Measurements from ENCODE around the gene DPP6.

Gene DPP6

DNA sequence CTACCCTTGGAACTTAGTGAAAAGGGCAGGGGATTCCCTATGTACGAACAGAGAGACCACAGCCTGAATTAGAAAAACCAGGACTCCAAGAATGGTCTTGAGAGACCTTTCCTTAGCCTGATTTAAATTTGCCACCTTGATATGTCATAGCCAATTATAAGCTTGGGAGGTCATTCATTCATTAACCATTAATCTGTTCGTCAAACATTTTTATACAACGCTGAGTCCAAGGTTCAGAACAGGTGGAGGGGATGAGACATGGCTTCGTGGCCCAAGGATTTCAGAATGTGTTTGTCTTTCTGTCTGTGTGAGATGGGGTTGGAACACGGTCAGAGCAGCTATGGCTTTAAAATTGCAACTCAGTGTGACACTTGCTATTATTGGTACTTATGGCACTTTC is 792.8 kb downstream of the DPP6 start:
- no peak for DNase-seq

GRCh38 chr7:154848464-154848863 is 796.3 kb downstream of the DPP6 start:
- no peak for DNase-seq

GRCh38 chr7:154852205-154852604 is 800.0 kb downstream of the DPP6 start:
- DNase-seq: no peak

DNA sequence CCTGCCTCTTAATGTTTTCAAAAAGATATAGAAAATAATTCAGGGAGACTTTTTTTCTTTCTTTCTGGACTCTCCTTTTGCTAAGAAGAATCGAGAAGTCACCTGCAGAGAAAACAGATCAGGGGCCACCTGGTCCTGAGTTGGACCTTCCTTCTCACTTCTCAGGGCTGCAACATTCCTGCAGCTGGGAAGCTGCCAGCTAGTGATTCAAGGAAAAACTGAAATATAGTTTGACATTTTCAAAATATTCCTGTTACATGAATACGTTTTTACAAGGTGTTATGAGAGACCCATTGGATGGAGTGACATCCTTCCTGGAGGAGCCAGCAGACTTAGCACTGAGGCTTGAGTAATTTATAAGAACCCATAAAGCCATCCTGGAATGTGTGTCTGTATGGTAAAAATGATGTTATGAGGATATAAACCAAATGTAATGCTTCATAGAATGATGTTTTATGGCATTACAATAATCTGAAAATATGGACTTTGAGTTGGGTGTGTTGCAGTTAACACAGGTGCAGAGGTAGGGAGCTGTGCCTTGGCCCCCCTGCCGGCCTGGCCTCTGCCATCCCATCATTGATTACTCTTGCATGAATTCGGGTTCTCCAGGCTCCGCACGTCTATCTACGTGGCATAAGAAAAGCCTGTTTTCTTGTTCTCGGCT is 801.0 kb downstream of the DPP6 start:
- no peak for DNase-seq

DNA sequence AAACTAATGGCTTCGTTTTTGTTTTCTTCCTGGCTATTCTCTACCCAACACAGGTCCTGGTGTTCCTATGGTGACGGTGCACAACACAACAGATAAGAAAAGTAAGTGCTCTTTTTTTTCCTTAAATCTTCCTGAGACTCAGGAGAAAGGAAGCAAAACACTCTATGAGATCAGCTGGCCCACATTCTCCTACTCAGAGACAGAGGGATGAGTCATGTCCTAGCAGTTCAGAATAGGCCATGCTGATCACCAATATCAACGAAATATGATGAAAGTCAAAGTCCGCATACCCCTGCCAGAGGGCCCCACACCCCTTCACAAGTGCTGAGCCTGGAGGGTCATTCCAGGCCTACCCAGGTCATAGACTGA is 801.5 kb downstream of the DPP6 start:
- no peak for DNase-seq

DNA sequence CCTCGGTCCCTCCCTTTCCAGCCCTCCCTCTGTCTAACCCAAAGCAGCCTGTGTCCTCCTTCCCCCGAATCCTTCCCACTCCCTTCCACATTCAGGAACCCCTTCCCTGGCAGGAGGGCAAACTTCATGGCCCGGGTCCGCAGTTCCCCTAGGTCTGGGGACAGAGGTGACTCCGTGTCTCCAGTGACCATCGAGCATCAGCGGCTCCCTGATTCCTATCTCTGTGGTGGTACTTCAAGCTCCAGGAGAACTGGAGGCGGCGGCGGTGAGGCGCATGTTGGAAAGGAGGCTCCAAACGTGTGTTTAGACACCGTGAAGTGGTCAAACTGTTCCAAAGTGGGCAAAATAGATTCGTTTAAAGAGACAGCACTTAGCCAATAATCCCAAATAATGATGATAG is 802.6 kb downstream of the DPP6 start:
- DNase-seq: no peak

DNA sequence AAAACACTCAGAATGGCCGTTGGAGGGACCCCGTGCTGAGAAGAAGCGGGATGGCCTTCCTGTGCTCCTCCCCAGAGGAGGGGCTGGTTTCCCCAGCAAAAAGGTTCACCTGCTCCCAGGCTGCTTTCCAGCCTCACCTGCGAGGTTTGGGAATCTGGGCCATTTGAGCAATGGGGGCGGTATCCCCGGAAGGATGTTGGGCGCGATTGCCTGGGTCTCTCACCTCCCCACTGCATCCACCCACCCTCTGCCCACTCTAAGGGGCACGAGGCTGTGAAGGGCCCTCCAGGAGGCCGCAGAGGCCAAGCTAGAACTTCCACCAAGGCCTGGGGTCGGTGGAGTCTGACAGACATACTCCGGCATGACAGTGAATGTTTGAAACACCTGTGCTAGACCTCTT is 803.2 kb downstream of the DPP6 start:
- no peak for DNase-seq

DNA sequence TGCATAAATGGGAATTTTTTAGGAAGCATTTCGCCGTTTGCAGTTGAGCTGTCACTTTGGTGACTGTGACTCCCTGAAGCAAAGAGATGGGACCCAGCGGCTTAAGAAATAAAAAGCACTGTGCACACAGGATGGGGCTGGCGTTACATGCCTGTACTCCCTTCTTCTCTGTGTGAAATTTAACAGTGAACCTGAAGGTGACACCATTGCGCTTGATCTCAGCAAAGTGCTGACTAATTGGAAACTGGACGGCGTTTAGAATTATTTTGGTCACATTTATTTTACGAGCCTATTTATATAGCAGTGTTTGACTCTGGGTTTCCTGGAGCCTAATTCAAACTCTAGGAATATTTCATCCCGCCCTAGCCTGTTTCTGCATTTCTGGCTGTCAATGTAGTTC is 804.5 kb downstream of the DPP6 start:
- no peak for DNase-seq

DNA sequence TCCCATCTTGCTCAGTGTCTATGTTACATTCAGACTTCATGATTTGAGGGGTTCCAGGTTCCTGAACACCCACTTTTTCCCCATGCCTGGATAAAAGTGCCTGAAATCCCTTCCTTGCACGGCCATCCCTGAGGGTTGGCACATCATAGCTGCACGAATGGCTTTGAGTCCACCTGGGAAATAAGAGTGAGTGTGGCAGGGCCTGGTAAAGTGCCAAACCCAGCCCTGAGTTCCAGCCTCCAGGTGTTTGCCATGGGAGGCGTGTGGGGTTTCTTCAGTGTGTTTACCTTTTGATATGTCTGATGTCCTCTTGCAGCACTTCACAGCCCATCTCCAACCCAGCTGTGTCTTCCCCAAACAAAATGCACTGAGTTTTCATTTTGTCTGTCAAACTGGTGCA is 805.0 kb downstream of the DPP6 start:
- DNase-seq: no peak

DNA sequence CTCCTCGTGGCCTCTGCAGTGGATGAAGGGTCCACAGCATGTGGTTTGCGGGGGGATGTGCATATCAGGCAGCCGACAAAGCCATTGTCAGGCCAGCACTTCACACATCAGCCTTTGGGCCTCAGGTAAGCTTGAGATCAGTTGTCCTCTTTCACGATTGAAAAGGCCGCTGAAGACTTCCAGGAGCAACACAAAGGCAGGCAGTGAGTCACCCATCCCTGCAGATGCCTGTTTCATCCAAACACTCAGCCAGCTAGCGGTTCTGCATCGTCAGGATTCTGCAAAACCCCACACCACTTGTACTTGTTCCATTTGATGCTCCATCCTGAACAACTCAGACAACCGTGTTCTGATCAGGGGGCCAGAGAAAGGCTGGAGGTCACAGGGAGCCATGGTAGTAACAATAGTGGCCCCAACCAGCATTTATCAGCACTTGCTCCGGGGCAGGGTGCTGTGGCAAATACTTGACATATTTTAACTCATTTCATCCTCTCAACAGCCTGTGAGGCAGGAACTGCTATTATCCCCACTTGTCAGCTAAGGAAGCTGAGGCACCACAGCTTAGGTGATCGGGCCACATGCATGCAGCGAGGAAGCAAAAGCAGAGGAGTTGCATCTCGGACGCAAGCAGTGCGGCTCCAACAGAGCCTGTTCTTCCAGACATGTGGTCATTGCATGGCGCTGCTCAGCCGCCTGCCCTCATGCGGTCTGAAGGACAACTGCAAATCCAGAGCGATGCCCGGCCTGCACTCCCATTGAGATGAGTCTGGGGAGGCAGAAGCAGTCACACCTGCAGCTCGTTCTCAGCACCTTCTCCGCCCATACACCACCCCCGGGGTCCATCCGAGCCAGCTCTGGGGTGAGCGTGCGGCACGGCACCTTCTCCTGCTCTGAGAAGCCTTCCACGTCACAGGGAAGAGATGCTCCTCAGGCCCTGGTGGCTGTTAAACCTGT is 805.8 kb downstream of the DPP6 start:
- DNase-seq: no peak

GRCh38 chr7:154858836-154859537 is 806.8 kb downstream of the DPP6 start:
- no peak for DNase-seq

DNA sequence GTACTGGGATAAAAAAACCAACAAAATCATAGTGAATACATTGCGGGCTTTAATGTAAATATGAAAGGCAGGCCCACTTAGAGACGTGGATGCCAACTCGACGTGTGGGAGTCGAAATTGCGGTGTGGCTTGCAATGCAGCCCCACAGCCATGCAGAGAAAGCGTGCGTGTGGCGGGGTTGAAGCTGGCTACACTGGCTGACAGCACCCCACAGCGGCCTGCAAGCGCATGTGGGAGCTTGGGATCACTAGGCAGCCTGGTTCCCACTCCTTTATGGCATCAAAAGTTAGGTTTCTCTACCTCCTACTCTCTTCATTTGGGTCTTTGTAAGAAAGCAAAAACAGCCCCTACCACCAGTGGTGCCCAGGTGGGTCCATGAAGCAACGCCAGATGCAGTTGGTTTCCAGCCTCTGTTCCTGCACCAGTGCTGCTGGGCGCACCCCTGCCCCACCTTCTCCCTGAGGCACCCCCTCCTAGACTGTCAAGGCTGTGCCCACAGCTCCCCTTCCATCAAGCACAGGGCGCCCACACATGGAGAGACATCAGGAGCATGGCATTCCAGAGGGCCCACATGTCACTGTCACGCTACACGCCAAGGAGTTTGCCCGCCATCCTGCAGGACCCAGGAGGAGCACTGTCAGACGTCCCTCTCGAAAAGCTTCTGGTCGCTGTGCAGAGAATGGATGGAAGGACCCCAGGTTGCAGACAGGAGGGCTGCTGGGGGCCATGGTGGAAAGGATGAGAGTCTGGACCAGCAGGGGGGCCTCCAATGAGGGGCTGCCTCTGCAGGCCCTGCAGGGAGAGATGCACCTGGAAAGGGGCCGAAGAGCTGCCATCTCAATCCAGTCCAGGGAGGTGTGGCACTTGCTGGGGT is 807.8 kb downstream of the DPP6 start:
- DNase-seq: no peak

- DNase-seq: no peak
Observed at GRCh38 chr7:154860621-154861375, 808.6 kb downstream of the DPP6 start.

DNA sequence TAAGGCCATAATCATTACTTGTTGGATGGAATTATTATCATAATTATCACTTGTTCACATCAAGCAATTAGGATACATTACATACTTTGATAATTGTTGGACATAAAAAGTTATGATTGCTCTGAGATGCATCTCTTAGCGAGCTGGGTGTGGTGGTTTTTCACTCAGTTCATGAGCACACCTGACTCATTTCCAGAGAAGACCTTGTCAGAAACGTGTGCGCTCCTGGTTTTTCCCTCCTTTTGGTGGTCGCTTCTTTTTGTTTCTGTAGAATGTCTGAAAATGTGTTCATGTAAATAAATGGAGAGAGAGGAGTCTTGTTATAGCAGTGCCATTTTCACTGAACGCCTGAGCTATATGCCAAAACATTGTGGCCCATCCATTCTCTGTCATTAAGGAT is 809.4 kb downstream of the DPP6 start:
- DNase-seq: peak; percentile 38

DNA sequence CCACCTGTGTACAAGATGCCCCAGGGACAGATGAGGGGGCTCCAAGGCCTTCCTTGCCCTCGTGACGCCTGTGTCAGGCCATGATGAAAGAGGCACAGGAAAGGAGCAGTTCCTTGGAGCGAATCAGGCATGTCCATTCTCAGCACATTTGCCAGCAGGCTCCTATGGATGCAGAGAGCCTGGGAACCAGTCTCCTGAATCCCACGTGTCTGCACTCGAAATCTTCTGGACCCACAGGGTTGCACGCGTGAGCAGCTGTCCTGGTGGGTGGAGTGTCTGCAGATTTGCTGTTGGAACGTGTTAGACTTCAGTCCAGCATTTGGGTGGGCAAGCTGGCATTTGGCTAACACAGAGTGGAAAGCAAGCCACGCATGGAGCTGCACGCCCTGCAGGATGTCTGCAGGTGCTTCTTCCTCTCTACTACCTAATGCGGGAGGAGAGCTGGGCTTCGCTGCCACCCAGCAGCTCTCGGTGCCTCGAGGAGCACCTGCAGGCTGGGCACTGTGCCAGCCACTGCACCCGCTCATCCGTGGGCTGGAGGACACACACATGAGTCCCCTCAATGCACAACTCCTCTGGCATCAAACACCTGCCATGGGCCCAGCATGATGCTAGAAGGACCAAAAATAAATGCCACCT is 810.1 kb downstream of the DPP6 start:
- peak; percentile 32 for DNase-seq

DNA sequence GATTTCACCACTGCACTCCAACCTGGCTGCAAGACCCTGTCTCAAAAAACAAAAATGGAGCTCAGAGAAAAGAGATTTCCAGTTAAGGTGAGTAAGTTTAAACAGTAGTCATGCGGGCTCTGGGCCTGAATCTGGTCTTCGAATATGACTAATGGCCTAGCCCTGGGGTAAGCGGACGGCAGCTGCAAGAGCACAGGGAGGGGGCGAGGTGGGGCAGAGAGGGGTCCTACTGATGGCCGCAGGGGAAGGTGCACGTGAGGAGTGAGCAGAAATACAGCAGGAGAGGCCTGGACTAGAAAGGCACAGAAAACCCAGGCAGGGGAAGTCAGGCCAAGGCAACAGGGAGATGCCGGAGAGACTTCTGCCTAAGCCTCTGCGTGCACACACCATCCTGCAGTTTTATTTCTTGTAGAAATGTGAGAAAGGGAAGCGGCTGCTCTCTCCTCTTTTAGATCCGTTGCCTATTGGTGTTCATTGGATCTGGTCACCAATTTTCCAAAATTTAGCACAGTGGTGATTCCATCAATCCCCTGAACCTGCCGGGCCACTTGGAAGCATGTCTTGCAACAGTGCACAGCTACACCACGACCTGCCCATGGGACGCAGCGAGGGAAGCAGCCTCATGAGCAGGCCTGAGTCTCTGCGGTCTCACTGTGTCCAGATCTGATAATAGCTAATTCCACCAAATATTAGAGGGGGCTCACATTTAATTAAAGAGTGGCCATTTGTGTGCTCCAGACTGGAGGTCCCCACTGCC is 811.7 kb downstream of the DPP6 start:
- no peak for DNase-seq

- DNase-seq: no peak
Observed at GRCh38 chr7:154864523-154864891, 812.3 kb downstream of the DPP6 start.

- no peak for DNase-seq
Observed at GRCh38 chr7:154865984-154866685, 813.9 kb downstream of the DPP6 start.

- DNase-seq: no peak
Observed at GRCh38 chr7:154867068-154867467, 814.9 kb downstream of the DPP6 start.

DNA sequence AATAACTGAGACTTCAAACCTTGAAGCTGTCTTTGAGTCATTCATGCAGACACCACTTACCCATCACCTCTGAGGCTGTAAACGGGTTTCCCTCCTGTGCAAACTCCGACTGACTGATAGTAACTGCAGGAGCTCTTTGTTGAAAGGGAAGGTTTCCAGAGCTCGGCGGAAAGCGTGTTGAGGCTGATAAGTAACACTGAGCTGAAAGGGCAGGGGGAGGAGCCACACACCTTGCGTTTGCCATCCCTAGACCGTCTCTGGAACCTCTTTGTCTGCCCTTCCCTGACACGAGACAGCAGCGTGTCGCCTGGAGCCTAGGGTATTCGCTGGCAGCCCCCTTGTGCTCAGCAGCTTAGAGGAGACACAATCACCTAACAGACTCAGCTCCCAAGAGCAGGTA is 816.7 kb downstream of the DPP6 start:
- no peak for DNase-seq
